Endothelial cell of umbilical vein (primary cell): Measurements from ENCODE around the gene ABTB2. TPM values are rescaled to one million over a fixed set of nuclear protein-coding genes. Genes with fewer than 3 reads are reported as not detected.
"Not testable (repeated sequence)": the region's sequence is repeated elsewhere in the genome, so short reads cannot be mapped to it uniquely, and the experiment has no call there.

ENCODE experiments used
- BruUV-seq: library from RNA; stranded (reverse); fragments of 400-500 nt; replicated peaks from 2 replicates; lab custom pipeline; 2021; lab: Mats Ljungman, UMichigan
- CTCF ChIA-PET: fragments of 300-600, 350-600 bp; sonication (Branson Sonifier 250); formaldehyde crosslinking; loops from one replicate; lab custom pipeline; 2021; ENCODE audit warnings: antibody characterized with exemption, inconsistent platforms; lab: Charles Lee
- POLR2A ChIA-PET: fragments of 300-600, 350-600 bp; sonication (Branson Sonifier 250); formaldehyde crosslinking; loops from one replicate; lab custom pipeline; 2021; ENCODE audit warnings: antibody characterized with exemption, inconsistent platforms; lab: Charles Lee
- DNase-seq: peaks from one replicate; pipeline ENCODE4 v3.0.0-alpha.2; 2011; ENCODE audit warnings: low read depth, low spot score
- FAIRE-seq: peaks from 2 replicates; lab custom pipeline; 2011; peaks lifted over from hg19 to GRCh38; lab: Jason Lieb, UNC
- H2AFZ ChIP-seq: 2 replicates; pipeline ENCODE4 v1.6.0; 2012; ENCODE audit warnings: low read depth, low read length, control low read depth, inconsistent platforms
- H3K27ac ChIP-seq: 2 replicates; pipeline ENCODE4 v1.5.1; 2011; ENCODE audit warnings: low read depth, mild to moderate bottlenecking, control low read depth, low read length, moderate library complexity; ENCODE audit not compliant: insufficient read depth
- H3K27me3 ChIP-seq, 2 experiments: 2 replicates each; pipeline versions ENCODE4 v1.6.0 to v1.6.1; 2011; ENCODE audit warnings: low read length in 2 of 2, mixed read lengths in 1 of 2; ENCODE audit not compliant: control insufficient read depth in 2 of 2, insufficient read depth in 2 of 2
- H3K36me3 ChIP-seq, 2 experiments: 2 replicates in 1 of 2; 3 replicates in 1 of 2; pipeline ENCODE4 v1.5.1; 2011; ENCODE audit warnings: low read length in 2 of 2, mild to moderate bottlenecking in 1 of 2, moderate library complexity in 1 of 2; ENCODE audit not compliant: control insufficient read depth in 2 of 2, insufficient read depth in 2 of 2; ENCODE audit errors: extremely low read depth in 1 of 2
- H3K4me1 ChIP-seq: 3 replicates; pipeline ENCODE4 v1.5.1; 2011; ENCODE audit warnings: mild to moderate bottlenecking, low read length; ENCODE audit not compliant: control insufficient read depth, insufficient read depth; ENCODE audit errors: extremely low read depth
- H3K4me2 ChIP-seq: 2 replicates; pipeline ENCODE4 v1.6.1; 2011; ENCODE audit warnings: low read length, control low read depth, mixed read lengths; ENCODE audit not compliant: insufficient read depth
- H3K4me3 ChIP-seq, 3 experiments: fragments of 200-600 bp in 1 of 3; sonication (generic), shearing (Covaris generic) in 1 of 3; replicated peaks in 1 of 3; 2 replicates each; pipeline ENCODE4 v1.5.1; 2011 to 2016; ENCODE audit warnings: control low read depth in 3 of 3, low read length in 3 of 3, mild to moderate bottlenecking in 2 of 3, inconsistent platforms in 1 of 3, low read depth in 1 of 3, moderate library complexity in 1 of 3; ENCODE audit not compliant: insufficient read depth in 1 of 3
- H3K79me2 ChIP-seq: 2 replicates; pipeline ENCODE4 v1.6.0; 2012; ENCODE audit warnings: low read length, inconsistent platforms; ENCODE audit not compliant: control insufficient read depth, insufficient read depth
- H3K9ac ChIP-seq: replicated peaks from 2 replicates; pipeline ENCODE3; 2011; ENCODE audit warnings: low read length, control low read depth; ENCODE audit not compliant: insufficient read depth; ENCODE audit errors: extremely low read depth
- H3K9me1 ChIP-seq: replicated peaks from 3 replicates; pipeline ENCODE4 v1.6.0; 2011; ENCODE audit warnings: mild to moderate bottlenecking, low read length; ENCODE audit not compliant: control insufficient read depth, insufficient read depth; ENCODE audit errors: extremely low read depth
- H3K9me3 ChIP-seq: replicated peaks from 2 replicates; pipeline ENCODE4 v1.5.1; 2012; ENCODE audit warnings: low read length, inconsistent platforms; ENCODE audit not compliant: control insufficient read depth, insufficient read depth
- H4K20me1 ChIP-seq: replicated peaks from 2 replicates; pipeline ENCODE3; 2011; ENCODE audit warnings: mild to moderate bottlenecking, low read length; ENCODE audit not compliant: control insufficient read depth, insufficient read depth; ENCODE audit errors: extremely low read depth
- EZH2 ChIP-seq: IDR thresholded peaks from 2 replicates; pipeline ENCODE4 v1.6.1; 2012; ENCODE audit warnings: borderline replicate concordance, low read depth, mild to moderate bottlenecking, moderate library complexity, low read length, inconsistent platforms; ENCODE audit not compliant: severe bottlenecking
- FOS ChIP-seq: IDR thresholded peaks from 2 replicates; pipeline ENCODE4 v1.6.1; 2011; ENCODE audit warnings: mild to moderate bottlenecking, low read length, moderate library complexity, borderline replicate concordance; ENCODE audit not compliant: insufficient read depth
- GATA2 ChIP-seq: IDR thresholded peaks from 2 replicates; pipeline ENCODE4 v1.7.0; 2011; ENCODE audit warnings: low read depth, mild to moderate bottlenecking, moderate library complexity, mixed read lengths, low read length; ENCODE audit not compliant: insufficient read length, insufficient read depth
- JUN ChIP-seq: IDR thresholded peaks from 2 replicates; pipeline ENCODE4 v1.6.1; 2011; ENCODE audit warnings: borderline replicate concordance, low read depth; ENCODE audit not compliant: insufficient read length, insufficient read depth
- MAX ChIP-seq: IDR thresholded peaks from 2 replicates; pipeline ENCODE4 v1.6.1; 2011; ENCODE audit not compliant: insufficient read depth, insufficient read length
- MYC ChIP-seq: IDR thresholded peaks from one replicate; pipeline ENCODE4 v1.6.1; 2011; ENCODE audit warnings: mild to moderate bottlenecking, low read depth, low read length
- POLR2A ChIP-seq: IDR thresholded peaks from 2 replicates; pipeline ENCODE4 v1.6.1; 2012; ENCODE audit warnings: low read depth, mild to moderate bottlenecking, control low read depth, low read length
- POLR2AphosphoS5 ChIP-seq: IDR thresholded peaks from 2 replicates; pipeline ENCODE4 v1.6.1; 2012; ENCODE audit warnings: low read depth, mild to moderate bottlenecking, control low read depth, low read length, moderate library complexity; ENCODE audit not compliant: insufficient read depth
- dilution Hi-C: fragments of 300-500 bp; cut with MboI; formaldehyde crosslinking; loops from one replicate; pipeline ENCODE4 v1.15.0; 2019; ENCODE audit warnings: low sequenced_read_pairs; ENCODE audit not compliant: extremely low pct_ligation_motif_present
- intact Hi-C: fragments of 100-400 bp; cut with micrococcal nuclease; formaldehyde crosslinking; loops from one replicate; pipeline ENCODE4 v1.10.0; 2022
- polyA plus RNA-seq, 4 experiments: library from polyadenylated mRNA; depleted of rRNA in 3 of 4; stranded (reverse) in 3 of 4; unstranded in 1 of 4; fragments of >200 nt; gene quantifications; 2 replicates each; pipeline versions ENCODE4 v1.2.1 to v1.2.3, GENCODE V29; 2011 to 2012; ENCODE audit warnings: missing spikeins in 1 of 4
- total RNA-seq: library from RNA; stranded (reverse); gene quantifications from 2 replicates; pipeline ENCODE4 v1.2.3, GENCODE V29; 2021
- TF ChIP-seq, protein P1 (sequence below), 2 donors: IDR thresholded peaks; 1 replicate in 1 of 2; 2 replicates in 1 of 2; pipeline ENCODE4 v1.5.1; 2011; ENCODE audit warnings: low read length in 2 of 2, mild to moderate bottlenecking in 2 of 2, moderate library complexity in 2 of 2, control low read depth in 1 of 2, inconsistent platforms in 1 of 2, low read depth in 1 of 2; ENCODE audit not compliant: insufficient read depth in 1 of 2; ENCODE audit errors: extremely low read depth in 1 of 2

The ABTB2 gene
- total and polyA plus RNA-seq, 2 donors (not counting 3 experiments of a cell fraction or from before 2014, with no cell fraction given) = 0.11 to 0.14 TPM

DNA sequence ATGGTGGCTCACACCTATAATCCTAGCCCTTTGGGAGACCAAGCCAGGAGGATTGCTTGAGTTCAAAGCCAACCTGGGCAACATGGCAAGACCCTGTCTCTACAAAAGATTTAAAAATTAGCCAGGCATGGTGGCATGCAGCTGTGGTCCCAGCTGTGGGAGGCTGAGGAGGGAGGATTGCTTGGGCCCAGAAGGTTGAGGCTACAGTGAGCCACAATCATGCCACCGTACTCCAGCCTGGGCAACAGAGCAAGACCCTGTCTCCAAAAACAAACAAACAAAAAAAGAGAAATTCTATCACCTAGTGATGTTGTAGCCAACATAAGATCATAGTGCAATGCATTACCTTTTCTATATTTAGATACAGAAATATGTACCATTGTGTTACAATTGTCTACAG is 138.5 kb downstream of the ABTB2 start:
- H3K27ac ChIP-seq = no peak overlapping the region
- dilution Hi-C loops (no loop called here), intact Hi-C loops (no loop called here)
- FAIRE-seq (no peak), DNase-seq (no peak)
- CTCF ChIA-PET = no interaction called here
- no peaks in the 10 kb centered on the region for H3K4me1 ChIP-seq
- H4K20me1 ChIP-seq = no peaks in the 10 kb centered on the region
- H3K4me3 ChIP-seq = no peak overlapping the region
- H3K9me3 ChIP-seq = no peaks in the 10 kb centered on the region
- no peaks in the 10 kb centered on the region for H3K79me2 ChIP-seq
- no peak overlapping the region for H3K4me2 ChIP-seq
- POLR2A ChIA-PET = no interaction called here
- no peak overlapping the region for H2AFZ ChIP-seq
- H3K9me1 ChIP-seq = no peaks in the 10 kb centered on the region
- peaks cover 2 to 3% of the 10 kb centered on the region in 2 experiments for H3K27me3 ChIP-seq
- no TSS peak for BruUV-seq
- TF ChIP-seq EZH2 (no peak), POLR2A (no peak), GATA2 (no peak), JUN (no peak), POLR2AphosphoS5 (no peak), MAX (no peak), FOS (no peak), MYC (no peak)
- TF ChIP-seq, protein P1, sequence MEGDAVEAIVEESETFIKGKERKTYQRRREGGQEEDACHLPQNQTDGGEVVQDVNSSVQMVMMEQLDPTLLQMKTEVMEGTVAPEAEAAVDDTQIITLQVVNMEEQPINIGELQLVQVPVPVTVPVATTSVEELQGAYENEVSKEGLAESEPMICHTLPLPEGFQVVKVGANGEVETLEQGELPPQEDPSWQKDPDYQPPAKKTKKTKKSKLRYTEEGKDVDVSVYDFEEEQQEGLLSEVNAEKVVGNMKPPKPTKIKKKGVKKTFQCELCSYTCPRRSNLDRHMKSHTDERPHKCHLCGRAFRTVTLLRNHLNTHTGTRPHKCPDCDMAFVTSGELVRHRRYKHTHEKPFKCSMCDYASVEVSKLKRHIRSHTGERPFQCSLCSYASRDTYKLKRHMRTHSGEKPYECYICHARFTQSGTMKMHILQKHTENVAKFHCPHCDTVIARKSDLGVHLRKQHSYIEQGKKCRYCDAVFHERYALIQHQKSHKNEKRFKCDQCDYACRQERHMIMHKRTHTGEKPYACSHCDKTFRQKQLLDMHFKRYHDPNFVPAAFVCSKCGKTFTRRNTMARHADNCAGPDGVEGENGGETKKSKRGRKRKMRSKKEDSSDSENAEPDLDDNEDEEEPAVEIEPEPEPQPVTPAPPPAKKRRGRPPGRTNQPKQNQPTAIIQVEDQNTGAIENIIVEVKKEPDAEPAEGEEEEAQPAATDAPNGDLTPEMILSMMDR (IDR thresholded peaks at IDR 0.05; ENCODE audit: extremely low read depth in 1 of 2, insufficient read depth in 1 of 2, low read depth in 1 of 2, low read length in 2 of 2) = no peak
- no peak overlapping the region for H3K9ac ChIP-seq
- no peaks in the 10 kb centered on the region for H3K36me3 ChIP-seq

DNA sequence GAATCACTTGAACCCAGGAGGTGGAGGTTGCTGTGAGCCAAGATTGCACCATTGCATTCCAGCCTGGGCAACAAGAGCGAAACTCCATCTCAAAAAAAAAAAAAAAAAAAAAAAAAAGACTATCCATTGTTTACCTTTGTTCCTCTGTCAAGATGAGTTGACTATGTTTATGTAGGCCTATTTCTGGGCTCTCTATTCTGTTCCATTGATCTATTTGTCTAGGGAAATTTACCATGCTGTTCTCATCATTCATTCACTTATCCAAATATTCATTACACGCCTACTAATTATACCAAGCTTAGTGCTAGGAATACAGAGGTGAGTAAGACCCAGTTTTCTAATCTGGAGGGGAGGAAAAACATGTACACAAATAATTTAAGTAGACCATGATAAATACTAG is 139.1 kb downstream of the ABTB2 start:
- H3K36me3 ChIP-seq, H2AFZ ChIP-seq, BruUV-seq, H3K9me3 ChIP-seq, H3K27me3 ChIP-seq, H4K20me1 ChIP-seq, H3K27ac ChIP-seq, POLR2A ChIA-PET, H3K4me3 ChIP-seq, H3K4me1 ChIP-seq, intact Hi-C loops, DNase-seq, FAIRE-seq, H3K9ac ChIP-seq, CTCF ChIA-PET, H3K4me2 ChIP-seq, H3K79me2 ChIP-seq, dilution Hi-C loops, H3K9me1 ChIP-seq: not testable (repeated sequence)
